ENCODE data around the gene CHRNB1. TPM values are rescaled to one million over a fixed set of nuclear protein-coding genes. Genes with fewer than 3 reads are reported as not detected.
A peak's percentile ranks its signal among the peaks of the same experiment; 100 is the strongest.

Gene CHRNB1
- total RNA-seq, 1 experiment from 2014 or later = 12.7 TPM

- Histone ChIP-seq H2BK120ac (ENCODE audit: low read depth, low read length, poor library complexity, severe bottlenecking) (no peak overlapping the region), H2BK15ac (ENCODE audit: low read depth, low read length) (no peak overlapping the region), H2BK20ac (ENCODE audit: low read depth, low read length, poor library complexity, severe bottlenecking) (no peak overlapping the region), H3K4me2 (ENCODE audit: insufficient read depth, insufficient read length, low read length) (peak overlapping the region; percentile 60), H3K27me3 (ENCODE audit: insufficient read depth, low read length) (peaks cover 7% of the 10 kb centered on the region), H3T11ph (ENCODE audit: low read length) (no peak overlapping the region), H2BK12ac (ENCODE audit: insufficient read length, low read depth, low read length) (no peak overlapping the region), H4K8ac (replicated peaks; ENCODE audit: insufficient read length, low read depth, low read length) (no peak overlapping the region), H2BK5ac (ENCODE audit: insufficient read length, low read length) (no peak overlapping the region), H4K20me1 (ENCODE audit: control insufficient read depth, insufficient read depth, insufficient read length) (no peaks in the 10 kb centered on the region), H4K5ac (ENCODE audit: insufficient read length, low read depth, low read length) (no peak overlapping the region), H3K79me1 (ENCODE audit: insufficient read depth, low read depth, low read length, poor library complexity, severe bottlenecking) (no peaks in the 10 kb centered on the region), H3K4me1 (ENCODE audit: insufficient read depth, low read length) (no peaks in the 10 kb centered on the region), H4K91ac (ENCODE audit: insufficient read length, low read depth, low read length) (no peak overlapping the region), H3K27ac (ENCODE audit: insufficient read length, low read depth, low read length) (peak overlapping the region; percentile 3), H3K56ac (ENCODE audit: insufficient read length, low read depth, low read length) (no peak overlapping the region), H3K4ac (ENCODE audit: low read depth, low read length) (no peak overlapping the region), H3K9me3 (ENCODE audit: control insufficient read depth, low read depth, low read length) (no peaks in the 10 kb centered on the region), H3K23ac (ENCODE audit: insufficient read length, low read depth, low read length) (no peak overlapping the region), H2AK5ac (ENCODE audit: insufficient read length, low read length) (no peak overlapping the region), H3K9ac (ENCODE audit: extremely low read depth, insufficient read length, low read length) (peak overlapping the region; percentile 29), H2AFZ (ENCODE audit: low read length) (no peak overlapping the region), H3K79me2 (ENCODE audit: insufficient read depth, low read length) (no peaks in the 10 kb centered on the region), H3K14ac (ENCODE audit: insufficient read depth, low read length) (peak overlapping the region; percentile 32; the same call in 1 of the 2 replicates), H3K23me2 (ENCODE audit: insufficient read length, low read depth, low read length, poor library complexity, severe bottlenecking) (peaks cover 33% of the 10 kb centered on the region), H3K18ac (ENCODE audit: insufficient read length, low read depth, low read length) (peak overlapping the region; percentile 30)
- Mint-ChIP-seq H3K4me3 (peak overlapping the region; percentile 77 to 89), H3K27me3 (ENCODE audit: low read depth) (peaks cover 24% of the 10 kb centered on the region), H3K9me3 (no peaks in the 10 kb centered on the region), H3K36me3 (ENCODE audit: insufficient read depth in 1 of 3, low read depth in 3 of 3) (no peaks in the 10 kb centered on the region), H3K4me1 (peaks cover 22 to 23% of the 10 kb centered on the region in 2 experiments), H3K27ac (peak overlapping the region; percentile 85 to 98 (median 93); a peak in 6 of 7 replicates)
- WGBS (ENCODE audit: extremely low coverage, insufficient read length, low lambda C conversion rate) = no CpG with 5 or more reads among the region's 49 CpGs
- TF ChIP-seq CTCF (conservative IDR thresholded peaks at IDR 0.05) = peak; percentile 29; the same call in 2 of the 3 replicates
- DNase-seq = peak; percentile 91
Measured at GRCh38 chr17:7435676-7436555, 8.9 kb upstream of the CHRNB1 start.
